Glomerular visceral epithelial cell (primary cell): ENCODE data around the gene BHLHE40.
"Not testable (repeated sequence)": the region's sequence is repeated elsewhere in the genome, so short reads cannot be mapped to it uniquely, and the experiment has no call there.

Source experiments
- DNase-seq: peaks from one replicate; pipeline ENCODE4 v3.0.0-alpha.2; 2016; ENCODE audit errors: extremely low spot score

The BHLHE40 gene

DNA sequence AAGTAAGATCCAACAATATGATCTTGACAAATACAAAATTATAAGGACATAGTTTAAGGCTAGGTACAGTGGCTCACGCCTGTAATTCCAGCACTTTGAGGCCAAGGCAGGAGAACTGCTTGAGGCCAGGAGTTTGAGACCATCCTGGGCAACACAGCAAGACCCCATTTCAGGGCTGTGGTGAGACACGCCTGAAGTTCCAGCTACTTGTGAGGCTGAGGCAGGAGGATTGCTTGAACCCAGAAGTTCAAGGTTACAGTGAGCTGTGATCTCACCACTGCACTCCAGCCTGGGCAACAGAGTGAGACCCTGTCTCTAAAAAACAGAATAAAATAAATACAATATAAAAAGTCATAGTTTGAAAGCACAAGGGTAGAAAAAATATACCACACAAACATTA, 17.4 kb upstream of the BHLHE40 start:
- DNase-seq = not testable (repeated sequence)

DNA sequence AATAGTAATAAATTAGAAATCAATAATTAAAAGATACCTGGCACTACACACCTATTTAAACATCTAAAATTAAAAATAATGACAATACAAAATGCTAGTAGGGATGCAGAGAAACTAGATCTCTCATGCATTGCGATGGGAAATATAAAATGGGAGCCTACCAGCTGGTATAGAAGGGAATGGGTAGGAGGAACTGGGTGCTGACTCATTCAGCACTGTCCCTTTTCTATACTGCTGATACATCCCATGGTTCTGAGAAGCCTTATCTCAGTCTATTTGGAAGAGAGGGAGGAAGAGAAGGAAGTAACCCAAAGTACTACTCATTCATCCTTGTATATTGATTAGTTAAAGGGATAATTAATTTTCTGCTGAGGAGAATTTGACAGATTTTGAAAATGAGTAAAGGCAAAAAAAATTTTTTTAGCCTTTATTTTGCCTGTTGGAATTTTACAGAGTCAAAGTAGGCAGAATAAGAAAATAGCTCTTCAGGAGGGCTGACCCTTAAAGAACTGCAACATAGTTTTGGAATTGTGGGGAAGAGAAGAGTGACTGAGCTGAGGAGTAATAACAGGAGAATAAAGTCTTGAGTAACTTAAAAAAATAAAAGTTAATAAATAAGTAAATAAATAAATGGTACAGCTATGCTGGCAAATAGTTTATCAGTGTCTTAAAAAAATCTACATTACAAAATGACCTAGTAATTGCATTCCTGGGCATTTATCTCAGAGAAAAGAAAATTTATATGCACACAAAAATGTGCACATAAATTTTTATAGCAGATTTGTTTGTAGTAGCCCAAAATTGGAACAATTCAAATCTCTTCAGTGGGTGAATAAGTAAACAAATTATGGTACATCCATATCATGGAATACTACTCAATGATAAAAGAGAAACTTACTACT, 15.3 kb upstream of the BHLHE40 start:
- no peak for DNase-seq

DNA sequence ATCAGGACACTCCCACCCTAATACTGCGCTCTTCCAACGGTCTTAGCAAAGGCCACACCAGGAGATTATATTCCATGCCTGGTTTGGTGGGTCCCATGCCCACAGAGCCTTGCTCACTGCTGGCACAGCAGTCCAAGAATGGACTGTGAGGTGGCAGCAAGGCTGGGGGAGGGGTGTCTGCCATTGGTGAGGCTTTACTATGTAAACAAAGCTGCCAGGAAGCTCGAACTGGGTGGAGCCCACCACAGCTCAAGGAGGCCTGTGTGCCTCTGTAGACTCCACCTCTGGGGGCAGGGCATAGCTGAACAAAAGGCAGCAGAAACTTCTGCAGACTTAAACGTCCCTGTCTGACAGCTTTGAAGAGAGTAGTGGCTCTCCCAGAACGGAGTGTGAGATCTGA, 13.2 kb upstream of the BHLHE40 start:
- not testable (repeated sequence) for DNase-seq

DNA sequence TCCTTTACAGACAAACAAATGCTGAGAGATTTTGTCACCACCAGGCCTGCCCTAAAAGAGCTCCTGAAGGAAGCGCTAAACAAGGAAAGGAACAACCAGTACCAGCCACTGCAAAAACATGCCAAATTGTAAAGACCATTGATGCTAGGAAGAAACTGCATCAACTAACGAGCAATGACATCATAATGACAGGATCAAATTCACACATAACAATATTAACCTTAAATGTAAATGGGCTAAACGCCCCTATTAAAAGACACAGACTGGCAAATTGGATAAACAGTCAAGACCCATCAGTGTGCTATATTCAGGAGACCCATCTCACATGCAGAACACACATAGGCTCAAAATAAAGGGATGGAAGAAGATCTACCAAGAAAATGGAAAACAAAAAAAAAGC, 11.6 kb upstream of the BHLHE40 start:
- not testable (repeated sequence) for DNase-seq

DNA sequence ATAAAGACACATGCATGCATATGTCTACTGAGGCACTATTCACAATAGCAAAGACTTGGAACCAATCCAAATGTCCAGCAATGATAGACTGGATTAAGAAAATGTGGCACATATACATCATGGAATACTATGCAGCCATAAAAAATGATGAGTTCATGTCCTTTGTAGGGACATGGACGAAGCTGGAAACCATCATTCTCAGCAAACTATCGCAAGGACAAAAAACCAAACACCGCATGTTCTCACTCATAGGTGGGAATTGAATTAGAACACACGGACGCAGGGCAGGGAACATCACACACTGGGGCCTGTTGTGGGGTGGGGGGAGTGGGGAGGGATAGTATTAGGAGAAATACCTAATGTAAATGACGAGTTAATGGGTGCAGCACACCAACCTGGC, 7.8 kb upstream of the BHLHE40 start:
- DNase-seq = not testable (repeated sequence)

DNA sequence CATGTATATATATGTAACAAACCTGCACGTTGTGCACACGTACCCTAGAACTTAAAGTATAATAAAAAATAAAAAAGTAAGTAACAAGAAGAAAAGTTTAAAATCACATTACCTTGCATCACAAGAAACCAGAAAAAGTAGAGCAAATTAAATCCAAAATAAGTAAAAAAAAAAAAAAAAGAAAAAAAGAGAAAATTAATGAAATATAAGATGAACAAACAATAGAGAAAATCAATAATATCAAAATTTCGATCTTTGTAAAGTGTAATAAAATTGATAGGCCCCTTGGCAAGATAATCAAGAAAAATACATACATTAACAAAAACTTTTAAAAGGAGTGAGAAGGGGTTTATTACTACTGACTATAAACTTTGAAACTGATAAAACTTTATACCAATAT, 7.4 kb upstream of the BHLHE40 start:
- no peak for DNase-seq

DNA sequence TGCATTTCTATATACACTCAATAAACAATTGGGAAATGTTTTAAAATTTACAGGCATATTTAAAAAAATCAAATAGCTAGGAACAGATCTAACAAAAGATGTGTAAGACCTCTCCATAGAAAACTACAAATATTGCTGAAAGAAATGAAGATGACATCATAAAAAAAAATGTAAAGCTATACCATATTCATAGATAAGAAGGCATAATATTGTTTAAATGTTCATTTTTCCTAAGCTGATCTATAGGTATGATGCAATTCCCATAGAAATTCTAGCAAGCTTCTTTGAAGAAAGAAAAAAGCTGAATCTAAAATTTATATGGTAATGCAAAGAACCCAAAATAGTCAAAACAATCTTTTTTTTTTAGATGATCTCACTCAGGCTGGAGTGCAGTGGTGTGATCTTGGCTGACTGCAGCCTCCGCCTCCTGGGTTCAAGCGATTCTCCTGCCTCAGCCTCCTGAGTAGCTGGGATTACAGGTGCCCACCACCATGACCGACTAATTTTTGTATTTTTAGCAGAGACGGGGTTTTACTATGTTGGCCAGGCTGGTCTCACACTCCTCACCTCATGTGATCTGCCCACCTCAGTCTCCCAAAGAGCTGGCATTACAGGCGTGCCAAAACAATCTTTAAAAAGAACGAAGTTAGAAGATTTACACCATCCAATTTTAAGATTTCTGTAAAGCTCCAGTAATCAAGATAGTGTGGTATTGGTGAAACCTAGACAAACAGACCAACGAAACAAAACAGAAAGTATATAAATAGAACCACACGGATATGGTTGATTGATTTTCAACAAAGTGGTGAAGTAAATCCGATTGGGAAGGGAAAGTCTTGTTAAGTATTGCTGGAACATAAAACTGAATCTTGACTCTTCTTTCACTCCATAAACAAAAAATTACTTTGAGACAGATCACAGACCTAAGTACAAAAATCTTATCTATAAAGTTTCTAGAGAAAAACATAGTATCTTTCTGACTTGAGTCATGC, 6.3 kb upstream of the BHLHE40 start:
- DNase-seq = no peak

DNA sequence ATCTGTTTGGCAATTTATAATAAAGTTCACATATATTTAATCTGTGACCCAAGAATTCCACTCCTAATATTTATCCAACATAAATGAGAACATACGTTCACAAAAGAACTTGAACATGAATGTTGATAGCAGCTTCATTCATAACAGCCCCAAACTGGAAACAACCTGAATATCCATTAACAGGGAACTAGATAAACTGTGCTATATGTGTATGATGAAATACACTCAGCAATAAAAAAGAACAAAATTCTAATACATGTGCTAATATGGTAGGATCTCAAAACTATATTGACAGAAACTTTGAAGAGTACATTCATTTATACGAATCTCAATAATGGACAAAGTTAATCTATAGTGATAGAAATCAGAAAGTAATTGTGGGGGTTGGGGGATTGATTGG, 5.1 kb upstream of the BHLHE40 start:
- DNase-seq = no peak

DNA sequence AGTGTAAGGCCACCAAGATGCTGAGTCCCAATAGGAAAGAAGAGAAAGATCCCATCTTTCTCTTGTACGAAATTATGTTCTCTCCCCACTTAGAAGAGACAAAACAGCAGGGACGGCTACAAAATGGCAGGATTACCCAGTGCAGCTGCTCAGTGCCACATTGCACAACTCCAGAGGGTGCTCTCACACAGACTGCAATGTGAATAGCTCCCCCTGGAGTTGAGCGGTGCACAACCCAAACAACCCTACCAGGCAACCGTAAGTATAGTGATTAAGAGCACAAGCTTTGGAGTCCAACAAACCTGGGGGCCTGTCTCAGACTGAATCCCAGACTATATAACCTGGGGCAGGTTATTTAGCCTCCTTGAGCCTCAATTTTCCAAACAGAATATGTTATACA, 3.1 kb upstream of the BHLHE40 start:
- DNase-seq = peak; percentile 48

DNA sequence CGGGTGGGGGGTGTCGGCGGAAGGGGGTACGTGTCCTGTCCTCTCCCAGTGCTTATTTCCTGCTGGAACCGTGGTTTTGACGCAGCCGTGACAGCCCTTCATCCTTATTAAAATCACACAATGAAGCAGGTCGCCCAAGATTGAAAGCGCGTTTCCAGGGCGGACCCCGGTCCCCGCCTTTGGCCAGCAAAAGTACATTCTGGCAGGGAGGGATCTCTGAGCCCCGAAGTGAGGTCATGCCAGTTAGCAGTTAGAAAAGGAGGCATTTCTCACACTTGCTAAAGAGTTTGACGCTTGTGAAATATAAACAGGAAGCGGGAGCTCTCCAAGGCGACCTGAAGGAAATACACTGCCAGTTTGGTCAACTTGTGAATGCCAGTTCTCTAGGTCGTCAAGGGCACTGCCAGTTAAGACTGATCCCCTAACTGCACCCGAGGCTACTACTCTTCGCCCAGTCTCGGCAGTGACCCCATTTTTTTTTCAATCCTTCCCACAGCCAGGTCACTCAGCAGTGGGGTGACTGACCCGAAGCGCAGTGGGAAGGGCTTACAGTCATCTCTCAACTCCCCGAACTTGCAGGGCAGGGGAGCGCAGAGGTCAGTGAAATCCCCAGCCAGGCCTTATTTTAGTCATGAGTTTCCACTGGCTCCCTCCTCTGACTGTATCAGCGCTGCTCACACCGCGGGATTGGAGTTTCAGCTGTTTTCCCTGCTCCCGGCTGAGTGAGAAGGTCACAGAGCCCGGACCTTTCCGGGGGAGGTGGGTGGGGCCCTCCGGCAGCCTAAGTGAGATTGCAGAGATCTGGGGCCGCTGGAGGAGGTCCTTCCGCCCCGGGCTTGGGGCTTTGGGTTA, 2.0 kb upstream of the BHLHE40 start:
- DNase-seq = peak; percentile 82

DNA sequence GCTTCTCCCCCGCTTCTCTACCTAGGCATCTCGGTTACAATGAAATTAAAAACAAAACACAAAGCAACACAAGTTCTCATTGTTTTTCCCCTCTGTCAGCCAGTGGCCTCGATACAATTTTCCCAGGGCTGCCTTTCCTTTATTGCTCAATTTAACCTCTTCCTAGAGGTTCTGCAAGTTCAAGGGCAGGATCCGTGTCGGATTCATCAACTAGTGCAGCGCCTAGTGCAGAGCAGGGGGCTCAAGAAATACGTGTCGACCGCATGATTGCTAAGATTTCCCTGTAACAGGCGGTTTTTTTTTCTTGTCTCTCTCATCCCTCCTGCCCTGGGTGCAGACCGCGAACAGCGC, 1.4 kb upstream of the BHLHE40 start:
- DNase-seq = no peak

DNA sequence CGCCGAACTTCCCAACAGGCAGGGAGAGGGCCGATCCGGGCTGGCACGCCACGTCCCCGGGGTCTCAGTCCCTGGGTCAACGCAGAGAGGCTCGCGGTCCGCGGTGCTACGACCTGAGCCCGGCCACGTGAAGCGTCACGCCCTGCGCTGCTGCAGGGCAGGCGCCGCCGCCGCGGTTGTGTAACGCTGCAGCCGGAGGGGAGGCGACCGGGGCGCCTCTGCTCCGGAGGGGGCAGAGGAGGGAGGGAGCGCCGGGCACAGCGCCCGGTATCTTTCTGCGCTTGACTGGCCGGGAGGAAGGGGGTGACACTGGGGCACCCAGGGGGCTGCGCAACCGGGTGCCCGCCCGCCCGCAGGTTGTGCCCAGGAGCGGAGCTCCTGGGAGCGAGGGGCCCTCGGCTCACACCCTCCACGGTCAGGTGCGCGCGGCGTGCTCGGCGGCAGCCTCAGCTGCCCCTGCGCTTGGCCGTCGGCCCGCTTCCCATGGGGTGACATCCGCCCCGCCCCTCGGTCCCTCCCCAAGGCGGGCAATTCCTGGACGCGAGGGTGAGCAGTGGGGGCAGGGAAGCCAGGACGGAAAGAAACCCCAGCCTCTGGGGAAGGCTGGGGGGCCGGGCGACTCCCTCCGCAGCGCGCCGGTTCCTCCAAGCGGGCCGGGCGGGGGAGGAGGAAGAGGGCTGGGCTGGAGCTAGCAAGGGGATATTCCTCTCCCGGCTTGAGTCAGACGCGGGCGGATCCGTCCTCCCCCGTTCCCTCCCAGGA, 852 bp upstream of the BHLHE40 start:
- DNase-seq = peak; percentile 98

DNA sequence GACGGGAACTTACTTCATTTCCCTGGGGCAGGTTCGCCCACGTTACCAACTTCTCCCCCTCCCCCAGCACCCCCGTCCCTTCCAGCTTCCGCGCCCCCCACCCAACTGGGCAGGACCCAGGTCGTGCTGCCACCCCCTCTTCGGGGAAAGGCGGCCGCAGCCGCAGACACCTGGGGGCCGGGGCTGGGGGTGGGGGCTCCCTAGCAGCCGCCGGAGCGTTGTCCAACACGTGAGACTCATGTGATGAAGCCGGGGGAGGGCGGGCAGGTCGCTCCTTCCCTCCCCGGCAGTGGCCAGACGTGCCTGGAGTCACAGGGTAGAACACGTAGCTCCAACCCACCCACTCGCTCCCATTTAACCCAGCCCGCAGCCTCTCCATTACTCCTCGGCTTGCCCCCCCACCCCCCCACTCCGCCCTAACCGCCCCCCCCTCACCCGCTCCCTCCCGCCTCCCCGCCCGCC, 240 bp upstream of the BHLHE40 start:
- DNase-seq = peak; percentile 98

DNA sequence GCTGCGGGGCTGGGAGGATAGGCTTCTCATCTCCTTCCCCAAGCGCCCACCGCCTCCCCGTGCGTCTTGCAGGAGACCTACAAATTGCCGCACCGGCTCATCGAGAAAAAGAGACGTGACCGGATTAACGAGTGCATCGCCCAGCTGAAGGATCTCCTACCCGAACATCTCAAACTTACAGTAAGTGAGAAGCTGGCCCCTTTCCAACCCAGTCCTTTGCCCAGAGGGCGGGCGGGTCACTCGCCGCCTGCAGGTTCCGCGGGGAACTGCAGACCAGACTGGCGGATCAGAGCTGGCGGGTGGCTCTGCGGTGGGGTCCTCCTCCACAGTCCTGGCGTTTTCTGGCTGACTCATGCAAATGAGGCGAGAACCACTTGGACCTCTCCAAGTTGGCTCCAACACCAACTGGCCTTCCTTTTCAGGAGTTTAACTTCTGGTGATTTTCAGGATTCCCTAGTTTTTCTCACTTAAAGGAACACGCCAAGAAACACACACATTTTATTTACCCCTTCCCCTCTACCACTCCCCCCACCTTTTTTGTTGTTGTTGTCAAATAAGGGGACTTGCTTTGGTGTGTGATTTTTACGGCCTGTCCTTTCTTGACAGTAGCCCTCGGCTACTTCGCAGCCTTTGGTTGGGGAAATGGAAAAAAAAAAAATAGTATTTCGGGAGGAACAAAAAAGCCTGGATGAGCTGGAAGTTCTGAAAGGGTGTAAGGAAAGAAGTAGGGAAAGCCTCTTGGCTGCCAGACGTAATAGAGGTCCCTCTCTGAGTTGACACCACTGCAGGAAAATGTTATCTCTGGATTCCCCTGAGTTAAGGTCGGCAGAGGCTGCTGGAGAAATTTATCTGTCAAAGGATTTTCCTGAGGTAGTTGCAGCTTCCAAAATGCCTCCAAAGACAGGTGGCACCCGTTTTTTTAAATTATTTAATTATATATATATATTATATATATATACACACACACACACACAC, 1.3 kb downstream of the BHLHE40 start:
- peak; percentile 95 for DNase-seq

DNA sequence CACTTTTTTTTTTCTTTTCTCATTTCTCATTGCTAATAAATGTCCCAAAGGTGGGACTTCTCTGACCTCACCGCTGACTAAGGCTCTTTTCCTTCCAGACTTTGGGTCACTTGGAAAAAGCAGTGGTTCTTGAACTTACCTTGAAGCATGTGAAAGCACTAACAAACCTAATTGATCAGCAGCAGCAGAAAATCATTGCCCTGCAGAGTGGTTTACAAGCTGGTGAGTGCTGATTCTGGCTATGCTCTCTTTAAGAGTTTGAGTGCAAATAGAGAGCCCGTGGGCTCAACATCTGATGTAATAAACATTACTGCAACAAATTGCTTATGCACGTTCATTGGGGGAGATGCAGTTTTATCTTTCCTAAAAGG, 2.0 kb downstream of the BHLHE40 start:
- no peak for DNase-seq

DNA sequence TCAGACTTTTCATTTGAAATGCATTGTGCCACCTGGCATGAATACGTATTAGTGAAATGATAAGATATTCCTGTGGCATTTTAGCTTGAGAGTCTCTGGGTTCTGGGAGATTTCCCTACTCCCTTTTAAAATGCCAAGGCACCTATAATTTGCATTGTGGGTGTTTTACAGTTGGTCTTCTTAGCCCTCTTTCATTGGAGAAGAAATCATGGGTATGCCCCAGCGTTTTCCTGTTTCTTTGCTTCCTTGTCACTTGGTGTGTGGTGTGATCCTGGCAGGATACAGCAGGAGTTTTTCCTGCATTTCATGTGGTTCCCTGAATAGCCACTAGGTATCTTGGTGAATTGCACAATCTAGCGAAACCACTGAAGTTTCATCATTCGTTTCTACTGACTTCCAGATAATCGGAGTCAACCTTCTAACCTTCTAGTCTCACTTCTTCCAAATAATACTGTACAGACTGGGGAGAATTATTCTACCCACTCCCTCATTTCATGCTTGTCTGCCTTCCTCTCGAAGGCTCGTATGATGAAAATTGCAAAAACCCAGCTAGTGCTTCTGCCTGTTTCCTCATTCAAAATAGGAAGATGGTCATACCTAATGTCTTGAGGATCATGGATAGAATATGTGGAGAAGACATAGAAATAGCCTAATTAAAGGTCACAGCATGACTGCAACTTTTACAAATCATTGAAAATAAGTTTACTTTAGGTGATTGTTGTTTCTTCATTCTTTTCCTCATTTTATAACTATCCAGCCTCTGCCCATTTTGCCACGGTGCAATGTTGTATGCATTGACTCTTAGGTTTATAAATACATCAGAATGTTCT, 2.6 kb downstream of the BHLHE40 start:
- peak; percentile 76 for DNase-seq

DNA sequence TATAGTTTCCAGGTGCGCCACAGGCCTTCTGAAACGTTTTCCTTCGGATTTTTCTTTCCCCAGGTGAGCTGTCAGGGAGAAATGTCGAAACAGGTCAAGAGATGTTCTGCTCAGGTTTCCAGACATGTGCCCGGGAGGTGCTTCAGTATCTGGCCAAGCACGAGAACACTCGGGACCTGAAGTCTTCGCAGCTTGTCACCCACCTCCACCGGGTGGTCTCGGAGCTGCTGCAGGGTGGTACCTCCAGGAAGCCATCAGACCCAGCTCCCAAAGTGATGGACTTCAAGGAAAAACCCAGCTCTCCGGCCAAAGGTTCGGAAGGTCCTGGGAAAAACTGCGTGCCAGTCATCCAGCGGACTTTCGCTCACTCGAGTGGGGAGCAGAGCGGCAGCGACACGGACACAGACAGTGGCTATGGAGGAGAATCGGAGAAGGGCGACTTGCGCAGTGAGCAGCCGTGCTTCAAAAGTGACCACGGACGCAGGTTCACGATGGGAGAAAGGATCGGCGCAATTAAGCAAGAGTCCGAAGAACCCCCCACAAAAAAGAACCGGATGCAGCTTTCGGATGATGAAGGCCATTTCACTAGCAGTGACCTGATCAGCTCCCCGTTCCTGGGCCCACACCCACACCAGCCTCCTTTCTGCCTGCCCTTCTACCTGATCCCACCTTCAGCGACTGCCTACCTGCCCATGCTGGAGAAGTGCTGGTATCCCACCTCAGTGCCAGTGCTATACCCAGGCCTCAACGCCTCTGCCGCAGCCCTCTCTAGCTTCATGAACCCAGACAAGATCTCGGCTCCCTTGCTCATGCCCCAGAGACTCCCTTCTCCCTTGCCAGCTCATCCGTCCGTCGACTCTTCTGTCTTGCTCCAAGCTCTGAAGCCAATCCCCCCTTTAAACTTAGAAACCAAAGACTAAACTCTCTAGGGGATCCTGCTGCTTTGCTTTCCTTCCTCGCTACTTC, 3.8 kb downstream of the BHLHE40 start:
- no peak for DNase-seq
